Body of pancreas (tissue), 4 donors: ENCODE results near the gene NOTCH2. TPM values are rescaled to one million over a fixed set of nuclear protein-coding genes. Genes with fewer than 3 reads are reported as not detected.
A peak's percentile ranks its signal among the peaks of the same experiment; 100 is the strongest.

Experiments
- ATAC-seq: fragments of 150-250 bp; one replicate; pipeline ENCODE4 v1.9.1; 2016
- DNase-seq, 4 donors: peaks; one replicate each; pipeline ENCODE4 v3.0.0-alpha.2; 2019
- H3K27ac ChIP-seq, 4 donors: fragments of 200-600 bp; sonication (generic); 1 replicate in 3 of 4; 2 replicates in 1 of 4; pipeline versions ENCODE4 v1.5.1 to v1.6.1; 2016 to 2019; ENCODE audit warnings: mild to moderate bottlenecking in 1 of 4, mixed read lengths in 1 of 4, moderate library complexity in 1 of 4
- H3K27me3 ChIP-seq, 2 donors: fragments of 200-600 bp; sonication (generic); one replicate each; pipeline ENCODE4 v1.6.0; 2016; ENCODE audit warnings: mild to moderate bottlenecking in 1 of 2
- H3K36me3 ChIP-seq, 2 donors: fragments of 200-600 bp; sonication (generic); replicated peaks in 1 of 2; 2 replicates each; pipeline ENCODE4 v1.5.1; 2016; ENCODE audit warnings: low read depth in 2 of 2; ENCODE audit not compliant: insufficient read depth in 1 of 2
- H3K4me1 ChIP-seq: fragments of 200-600 bp; sonication (generic); one replicate; pipeline ENCODE4 v1.6.0; 2016
- H3K4me3 ChIP-seq, 2 donors: fragments of 200-600 bp; sonication (generic); 1 replicate in 1 of 2; 2 replicates in 1 of 2; pipeline ENCODE4 v1.5.1; 2016 to 2019
- H3K9me3 ChIP-seq, 3 donors: fragments of 200-600 bp; sonication (generic); 1 replicate in 2 of 3; 2 replicates in 1 of 3; pipeline ENCODE4 v1.5.1; 2016
- POLR2A ChIP-seq, 3 donors: fragments of 450-650 bp; IDR thresholded peaks; one replicate each; pipeline ENCODE4 v1.6.1; 2016; ENCODE audit warnings: antibody characterized with exemption in 3 of 3, mild to moderate bottlenecking in 2 of 3
- WGBS, 2 donors: methylation state at CpG; one replicate each; pipeline ENCODE4 v1.1.5; 2017; 5-methylcytosine and 5-hydroxymethylcytosine counted together
- intact Hi-C: fragments of 100-400 bp; cut with DNase I; formaldehyde crosslinking; loops from one replicate; pipeline ENCODE4 v1.15.1; 2023
- total RNA-seq, 2 donors: library from RNA; depleted of rRNA; stranded (reverse); fragments of >200 nt; gene quantifications; one replicate each; pipeline ENCODE4 v1.1.0, GENCODE V29; 2016
- TF ChIP-seq, protein P1 (sequence below), 7 experiments: fragments of 450-650 bp in 4 of 7; fragments of 200-600 bp in 3 of 7; sonication (generic) in 3 of 7; IDR thresholded peaks; one replicate each; pipeline ENCODE4 v1.5.1; 2016 to 2019; ENCODE audit warnings: antibody characterized with exemption in 7 of 7

NOTCH2 gene
- total RNA-seq, 2 donors from 2014 or later, result 39.6 to 65.9 TPM

DNA sequence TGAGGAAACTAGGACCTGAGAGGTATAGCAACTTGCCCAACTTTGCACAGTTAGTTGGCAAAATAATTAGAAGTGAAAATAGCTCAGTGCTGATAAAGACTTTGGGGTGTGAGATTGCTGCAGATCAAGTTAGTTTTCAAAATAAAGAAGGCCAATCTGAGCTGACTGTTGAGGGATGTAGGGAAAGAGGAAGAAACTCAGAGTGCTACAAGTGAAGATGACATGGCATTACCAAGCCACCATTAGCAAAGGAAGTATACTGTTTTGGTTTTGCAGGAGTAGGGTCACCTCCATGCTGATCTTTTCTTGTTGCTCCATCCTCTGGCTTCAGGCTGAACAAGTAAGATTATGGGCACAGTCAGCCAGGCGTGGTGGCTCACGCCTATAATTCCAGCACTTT lies 94.5 kb downstream of the NOTCH2 start:
- H3K9me3 ChIP-seq, result no peaks in the 10 kb centered on the region
- H3K4me1 ChIP-seq, result no peaks in the 10 kb centered on the region
- DNase-seq (no peak), ATAC-seq (no peak)
- H3K4me3 ChIP-seq, result no peak overlapping the region
- intact Hi-C loops, result no loop called here
- 94 to 95% methylated on average over 2 of the region's 2 CpGs for WGBS, 2 donors
- H3K27ac ChIP-seq, result no peak overlapping the region
- no peak for TF ChIP-seq POLR2A (IDR thresholded peaks at IDR 0.05)
- TF ChIP-seq, protein P1, sequence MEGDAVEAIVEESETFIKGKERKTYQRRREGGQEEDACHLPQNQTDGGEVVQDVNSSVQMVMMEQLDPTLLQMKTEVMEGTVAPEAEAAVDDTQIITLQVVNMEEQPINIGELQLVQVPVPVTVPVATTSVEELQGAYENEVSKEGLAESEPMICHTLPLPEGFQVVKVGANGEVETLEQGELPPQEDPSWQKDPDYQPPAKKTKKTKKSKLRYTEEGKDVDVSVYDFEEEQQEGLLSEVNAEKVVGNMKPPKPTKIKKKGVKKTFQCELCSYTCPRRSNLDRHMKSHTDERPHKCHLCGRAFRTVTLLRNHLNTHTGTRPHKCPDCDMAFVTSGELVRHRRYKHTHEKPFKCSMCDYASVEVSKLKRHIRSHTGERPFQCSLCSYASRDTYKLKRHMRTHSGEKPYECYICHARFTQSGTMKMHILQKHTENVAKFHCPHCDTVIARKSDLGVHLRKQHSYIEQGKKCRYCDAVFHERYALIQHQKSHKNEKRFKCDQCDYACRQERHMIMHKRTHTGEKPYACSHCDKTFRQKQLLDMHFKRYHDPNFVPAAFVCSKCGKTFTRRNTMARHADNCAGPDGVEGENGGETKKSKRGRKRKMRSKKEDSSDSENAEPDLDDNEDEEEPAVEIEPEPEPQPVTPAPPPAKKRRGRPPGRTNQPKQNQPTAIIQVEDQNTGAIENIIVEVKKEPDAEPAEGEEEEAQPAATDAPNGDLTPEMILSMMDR (IDR thresholded peaks at IDR 0.05), result no peak
- H3K36me3 ChIP-seq, result no peaks in the 10 kb centered on the region
- no peaks in the 10 kb centered on the region for H3K27me3 ChIP-seq

DNA sequence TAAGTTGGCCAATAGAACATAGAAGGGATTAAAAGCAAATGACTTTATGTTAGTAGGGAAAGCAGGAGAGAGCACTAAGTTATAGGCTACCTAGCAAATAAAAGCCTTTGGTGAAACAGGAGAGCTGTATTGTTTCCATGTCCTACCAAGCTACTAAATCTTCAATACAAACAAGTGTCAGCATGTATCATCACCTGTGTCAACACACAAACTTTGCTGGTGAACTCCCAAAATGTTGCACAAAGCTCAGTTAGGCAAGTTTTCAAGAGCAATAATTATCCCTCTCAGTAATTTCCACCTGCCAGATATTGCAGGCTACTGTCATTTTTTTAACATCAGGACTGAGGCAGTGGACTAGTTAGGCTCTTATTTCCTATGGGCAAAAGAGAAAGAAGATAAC lies 95.4 kb downstream of the NOTCH2 start:
- Histone ChIP-seq H3K4me3 (no peak overlapping the region), H3K27ac (no peak overlapping the region), H3K4me1 (no peaks in the 10 kb centered on the region), H3K27me3 (no peaks in the 10 kb centered on the region), H3K36me3 (peaks cover 0 to 4% of the 10 kb centered on the region in 2 donors), H3K9me3 (no peaks in the 10 kb centered on the region)
- TF ChIP-seq POLR2A (IDR thresholded peaks at IDR 0.05), result no peak
- TF ChIP-seq, protein P1 (IDR thresholded peaks at IDR 0.05), result no peak
- DNase-seq (no peak), ATAC-seq (no peak)
- intact Hi-C loops, result no loop called here

DNA sequence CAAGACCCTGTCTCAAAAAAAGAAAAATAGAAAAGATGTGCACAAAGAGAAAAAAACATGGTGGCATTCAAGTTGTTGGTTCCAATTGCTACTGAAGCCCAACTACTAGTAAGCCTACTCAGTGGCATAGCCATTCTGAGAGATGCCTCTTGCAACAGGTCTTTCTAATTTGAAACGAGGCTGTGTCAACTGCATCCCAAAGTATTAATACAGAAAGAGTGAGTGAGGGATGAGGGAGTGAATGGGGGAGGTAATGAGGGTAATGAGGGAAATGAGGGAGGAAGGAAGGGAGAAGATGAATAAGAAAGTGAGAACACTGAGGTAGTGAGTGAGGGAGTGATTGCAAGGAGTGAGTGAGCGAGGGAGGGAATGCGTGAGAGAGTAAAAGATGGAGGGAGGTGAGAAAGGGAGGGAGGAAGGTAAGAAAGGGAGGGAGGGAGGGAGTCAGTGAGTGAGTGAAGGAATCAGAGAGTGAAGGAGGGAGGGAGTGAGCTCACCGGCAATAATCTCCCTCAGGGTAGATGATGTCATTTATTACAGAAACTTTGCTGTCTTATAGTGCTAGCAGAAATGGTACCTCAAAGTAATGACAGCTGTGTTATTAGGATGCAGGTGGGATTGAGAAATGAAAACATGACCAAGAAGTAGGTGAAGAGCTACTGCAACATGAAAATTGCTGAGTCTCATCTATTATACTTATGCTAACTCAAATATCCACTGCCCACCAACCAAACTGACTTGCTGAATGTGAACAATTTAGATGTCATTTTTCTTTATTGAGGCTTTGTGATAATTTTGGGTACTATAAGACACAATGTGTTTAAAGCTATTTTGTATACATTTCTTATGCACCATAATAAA lies 97.5 kb downstream of the NOTCH2 start:
- H3K27me3 ChIP-seq, result no peaks in the 10 kb centered on the region
- H3K36me3 ChIP-seq, result peaks cover 3 to 4% of the 10 kb centered on the region in 2 donors
- ATAC-seq, result no peak
- H3K4me3 ChIP-seq, result no peak overlapping the region
- DNase-seq, result no peak
- no peaks in the 10 kb centered on the region for H3K9me3 ChIP-seq
- TF ChIP-seq, protein P1 (IDR thresholded peaks at IDR 0.05), result no peak
- no peak for TF ChIP-seq POLR2A (IDR thresholded peaks at IDR 0.05)
- intact Hi-C loops, result no loop called here
- no peaks in the 10 kb centered on the region for H3K4me1 ChIP-seq
- H3K27ac ChIP-seq, result no peak overlapping the region
- 89 to 92% methylated on average over 4 of the region's 4 CpGs for WGBS, 2 donors

DNA sequence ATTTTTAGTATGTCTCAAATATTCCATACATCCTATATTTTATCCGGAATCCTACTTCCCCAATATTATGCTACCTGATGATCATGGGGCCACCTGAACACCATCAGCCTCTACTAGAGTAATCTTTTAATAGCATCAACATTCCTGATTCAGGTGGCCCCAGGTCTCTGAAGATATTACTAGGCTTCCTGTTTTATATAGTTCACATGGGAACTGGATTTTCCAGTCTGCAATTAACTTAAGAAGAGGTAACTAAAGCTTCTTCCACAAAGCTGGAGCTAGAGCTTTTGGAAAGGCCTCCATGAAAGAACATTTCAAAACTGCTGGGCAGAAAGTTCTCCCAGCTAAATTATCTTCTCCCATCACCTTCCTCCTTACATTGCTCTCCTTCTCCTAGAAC lies 100.9 kb downstream of the NOTCH2 start:
- no peak for ATAC-seq
- H3K36me3 ChIP-seq, result peaks cover 3 to 14% of the 10 kb centered on the region in 2 donors
- H3K4me1 ChIP-seq, result no peaks in the 10 kb centered on the region
- H3K27me3 ChIP-seq, result no peaks in the 10 kb centered on the region
- intact Hi-C loops, result no loop called here
- no peak for TF ChIP-seq POLR2A (IDR thresholded peaks at IDR 0.05)
- TF ChIP-seq, protein P1 (IDR thresholded peaks at IDR 0.05), result no peak
- H3K27ac ChIP-seq, result no peak overlapping the region
- no peak for DNase-seq
- WGBS, 2 donors, result 58 to 74% methylated on average over 1 of the region's 1 CpG
- H3K9me3 ChIP-seq, result no peaks in the 10 kb centered on the region
- no peak overlapping the region for H3K4me3 ChIP-seq

DNA sequence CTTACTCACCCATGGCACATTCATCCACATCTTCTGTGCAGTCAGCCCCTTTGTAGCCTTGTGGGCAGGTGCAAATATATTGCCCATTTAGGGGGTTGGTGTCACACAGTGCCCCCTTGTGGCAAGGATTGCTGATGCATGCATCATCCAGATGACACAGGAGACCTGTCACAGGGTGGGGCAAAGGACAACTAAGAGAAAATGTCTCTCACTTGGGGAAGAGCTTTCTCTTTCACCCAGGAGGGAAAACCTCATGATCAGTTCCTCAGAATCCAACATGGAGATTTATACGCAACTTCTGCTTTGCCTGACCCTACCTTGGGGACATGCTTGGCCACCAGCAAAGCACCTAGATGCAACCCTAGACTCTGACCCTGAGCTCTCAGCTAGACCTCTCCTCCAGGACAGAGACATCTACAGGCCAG lies 101.4 kb downstream of the NOTCH2 start:
- H3K4me3 ChIP-seq, result no peak overlapping the region
- no peaks in the 10 kb centered on the region for H3K27me3 ChIP-seq
- intact Hi-C loops, result no loop called here
- H3K9me3 ChIP-seq, result no peaks in the 10 kb centered on the region
- H3K27ac ChIP-seq, result no peak overlapping the region
- TF ChIP-seq, protein P1 (IDR thresholded peaks at IDR 0.05), result peak; percentile 59 to 74 (median 68)
- TF ChIP-seq POLR2A (IDR thresholded peaks at IDR 0.05), result no peak
- peaks cover 3 to 19% of the 10 kb centered on the region in 2 donors for H3K36me3 ChIP-seq
- H3K4me1 ChIP-seq, result peaks cover 3% of the 10 kb centered on the region
- DNase-seq (peak; percentile 55 to 79 (median 66)), ATAC-seq (peak; percentile 64)
- WGBS, 2 donors, result 83% methylated on average over 1 of the region's 1 CpG
